HL-60 (cell line): ENCODE data around the gene ADCY3.

Experiments used
- SPI1 ChIP-seq: IDR thresholded peaks from 2 replicates; pipeline ENCODE4 v1.6.1; 2012; ENCODE audit warnings: low read depth, mild to moderate bottlenecking, borderline replicate concordance
- TF ChIP-seq, protein P1 (sequence below): IDR thresholded peaks from one replicate; pipeline ENCODE4 v1.5.1; 2011; ENCODE audit warnings: low read length, control low read depth, inconsistent platforms; ENCODE audit not compliant: insufficient read depth
- TF ChIP-seq, protein P2 (sequence below): IDR thresholded peaks from 2 replicates; pipeline ENCODE4 v1.6.1; 2012; ENCODE audit warnings: low read depth; ENCODE audit not compliant: insufficient replicate concordance

DNA sequence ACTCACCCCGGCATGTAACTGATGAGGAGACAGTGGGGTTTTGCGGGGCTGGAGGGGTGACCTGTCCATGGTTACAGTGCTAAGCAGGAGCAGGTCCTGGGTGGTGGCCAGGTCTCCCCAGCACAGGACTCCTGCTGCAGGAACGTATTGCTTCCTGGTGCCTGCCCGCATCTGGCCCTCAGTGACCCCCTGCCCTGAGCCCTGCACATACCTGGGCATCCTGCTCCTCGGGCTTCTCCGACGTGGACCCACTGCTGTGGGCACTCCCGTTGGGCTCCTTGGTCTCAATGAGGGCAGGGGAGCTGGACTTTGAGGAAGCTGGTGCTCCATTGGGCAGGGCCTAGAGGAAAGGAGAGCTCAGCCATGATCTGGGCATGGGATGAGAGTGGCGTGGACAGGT, 83.3 kb downstream of the ADCY3 start:
- TF ChIP-seq, protein P1, sequence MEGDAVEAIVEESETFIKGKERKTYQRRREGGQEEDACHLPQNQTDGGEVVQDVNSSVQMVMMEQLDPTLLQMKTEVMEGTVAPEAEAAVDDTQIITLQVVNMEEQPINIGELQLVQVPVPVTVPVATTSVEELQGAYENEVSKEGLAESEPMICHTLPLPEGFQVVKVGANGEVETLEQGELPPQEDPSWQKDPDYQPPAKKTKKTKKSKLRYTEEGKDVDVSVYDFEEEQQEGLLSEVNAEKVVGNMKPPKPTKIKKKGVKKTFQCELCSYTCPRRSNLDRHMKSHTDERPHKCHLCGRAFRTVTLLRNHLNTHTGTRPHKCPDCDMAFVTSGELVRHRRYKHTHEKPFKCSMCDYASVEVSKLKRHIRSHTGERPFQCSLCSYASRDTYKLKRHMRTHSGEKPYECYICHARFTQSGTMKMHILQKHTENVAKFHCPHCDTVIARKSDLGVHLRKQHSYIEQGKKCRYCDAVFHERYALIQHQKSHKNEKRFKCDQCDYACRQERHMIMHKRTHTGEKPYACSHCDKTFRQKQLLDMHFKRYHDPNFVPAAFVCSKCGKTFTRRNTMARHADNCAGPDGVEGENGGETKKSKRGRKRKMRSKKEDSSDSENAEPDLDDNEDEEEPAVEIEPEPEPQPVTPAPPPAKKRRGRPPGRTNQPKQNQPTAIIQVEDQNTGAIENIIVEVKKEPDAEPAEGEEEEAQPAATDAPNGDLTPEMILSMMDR: no peak
- TF ChIP-seq SPI1: no peak
- TF ChIP-seq, protein P2, sequence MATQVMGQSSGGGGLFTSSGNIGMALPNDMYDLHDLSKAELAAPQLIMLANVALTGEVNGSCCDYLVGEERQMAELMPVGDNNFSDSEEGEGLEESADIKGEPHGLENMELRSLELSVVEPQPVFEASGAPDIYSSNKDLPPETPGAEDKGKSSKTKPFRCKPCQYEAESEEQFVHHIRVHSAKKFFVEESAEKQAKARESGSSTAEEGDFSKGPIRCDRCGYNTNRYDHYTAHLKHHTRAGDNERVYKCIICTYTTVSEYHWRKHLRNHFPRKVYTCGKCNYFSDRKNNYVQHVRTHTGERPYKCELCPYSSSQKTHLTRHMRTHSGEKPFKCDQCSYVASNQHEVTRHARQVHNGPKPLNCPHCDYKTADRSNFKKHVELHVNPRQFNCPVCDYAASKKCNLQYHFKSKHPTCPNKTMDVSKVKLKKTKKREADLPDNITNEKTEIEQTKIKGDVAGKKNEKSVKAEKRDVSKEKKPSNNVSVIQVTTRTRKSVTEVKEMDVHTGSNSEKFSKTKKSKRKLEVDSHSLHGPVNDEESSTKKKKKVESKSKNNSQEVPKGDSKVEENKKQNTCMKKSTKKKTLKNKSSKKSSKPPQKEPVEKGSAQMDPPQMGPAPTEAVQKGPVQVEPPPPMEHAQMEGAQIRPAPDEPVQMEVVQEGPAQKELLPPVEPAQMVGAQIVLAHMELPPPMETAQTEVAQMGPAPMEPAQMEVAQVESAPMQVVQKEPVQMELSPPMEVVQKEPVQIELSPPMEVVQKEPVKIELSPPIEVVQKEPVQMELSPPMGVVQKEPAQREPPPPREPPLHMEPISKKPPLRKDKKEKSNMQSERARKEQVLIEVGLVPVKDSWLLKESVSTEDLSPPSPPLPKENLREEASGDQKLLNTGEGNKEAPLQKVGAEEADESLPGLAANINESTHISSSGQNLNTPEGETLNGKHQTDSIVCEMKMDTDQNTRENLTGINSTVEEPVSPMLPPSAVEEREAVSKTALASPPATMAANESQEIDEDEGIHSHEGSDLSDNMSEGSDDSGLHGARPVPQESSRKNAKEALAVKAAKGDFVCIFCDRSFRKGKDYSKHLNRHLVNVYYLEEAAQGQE: no peak
